ENCODE measurements around the gene C1orf185.
"Not testable (repeated sequence)": the region's sequence is repeated elsewhere in the genome, so short reads cannot be mapped to it uniquely, and the experiment has no call there.

The C1orf185 gene

GRCh38 chr1:51127152-51127551 lies 25.1 kb downstream of the C1orf185 start:
- DNase-seq (ENCODE audit: low read depth); H3K4me3 ChIP-seq (ENCODE audit: low read depth, low read length): not testable (repeated sequence)

- no peak overlapping the region for H3K4me3 ChIP-seq (ENCODE audit: low read depth, low read length)
- DNase-seq (ENCODE audit: low read depth) = no peak
Measured at GRCh38 chr1:51131185-51131584, 29.2 kb downstream of the C1orf185 start.

GRCh38 chr1:51133045-51133444 lies 31.0 kb downstream of the C1orf185 start:
- no peak for DNase-seq (ENCODE audit: low read depth)
- no peak overlapping the region for H3K4me3 ChIP-seq (ENCODE audit: low read depth, low read length)

GRCh38 chr1:51137696-51138095 lies 35.7 kb downstream of the C1orf185 start:
- not testable (repeated sequence) for H3K4me3 ChIP-seq (ENCODE audit: low read depth, low read length); DNase-seq (ENCODE audit: low read depth)

- H3K4me3 ChIP-seq (ENCODE audit: low read depth, low read length) = no peak overlapping the region
Measured at GRCh38 chr1:51139474-51139873, 37.4 kb downstream of the C1orf185 start.

GRCh38 chr1:51147394-51147793 lies 45.4 kb downstream of the C1orf185 start:
- no peak for DNase-seq (ENCODE audit: low read depth)
- no peak overlapping the region for H3K4me3 ChIP-seq (ENCODE audit: low read depth, low read length)

More at GRCh38 chr1:51139474-51139873, 37.4 kb downstream of the C1orf185 start:
- DNase-seq (ENCODE audit: low read depth) = no peak

- no peak for DNase-seq (ENCODE audit: low read depth)
- no peak overlapping the region for H3K4me3 ChIP-seq (ENCODE audit: low read depth, low read length)
Measured at GRCh38 chr1:51154776-51155175, 52.7 kb downstream of the C1orf185 start.

- DNase-seq (ENCODE audit: low read depth) = no peak
- H3K4me3 ChIP-seq (ENCODE audit: low read depth, low read length) = no peak overlapping the region
Measured at GRCh38 chr1:51156752-51157151, 54.7 kb downstream of the C1orf185 start.

- no peak overlapping the region for H3K4me3 ChIP-seq (ENCODE audit: low read depth, low read length)
- DNase-seq (ENCODE audit: low read depth) = peak; percentile 23
Measured at GRCh38 chr1:51157395-51157794, 55.4 kb downstream of the C1orf185 start.

GRCh38 chr1:51158263-51158662 lies 56.2 kb downstream of the C1orf185 start:
- DNase-seq (ENCODE audit: low read depth) = no peak
- H3K4me3 ChIP-seq (ENCODE audit: low read depth, low read length) = no peak overlapping the region

GRCh38 chr1:51162560-51162959 lies 60.5 kb downstream of the C1orf185 start:
- DNase-seq (ENCODE audit: low read depth); H3K4me3 ChIP-seq (ENCODE audit: low read depth, low read length): not testable (repeated sequence)

GRCh38 chr1:51165540-51165939 lies 63.5 kb downstream of the C1orf185 start:
- no peak for DNase-seq (ENCODE audit: low read depth)
- no peak overlapping the region for H3K4me3 ChIP-seq (ENCODE audit: low read depth, low read length)

GRCh38 chr1:51168266-51168845 lies 66.3 kb downstream of the C1orf185 start:
- no peak overlapping the region for H3K4me3 ChIP-seq (ENCODE audit: low read depth, low read length)
- no peak for DNase-seq (ENCODE audit: low read depth)

- no peak overlapping the region for H3K4me3 ChIP-seq (ENCODE audit: low read depth, low read length)
- DNase-seq (ENCODE audit: low read depth) = no peak
Measured at GRCh38 chr1:51168936-51169335, 66.9 kb downstream of the C1orf185 start.

- DNase-seq (ENCODE audit: low read depth) = peak; percentile 70
- no peak overlapping the region for H3K4me3 ChIP-seq (ENCODE audit: low read depth, low read length)
Measured at GRCh38 chr1:51170342-51170741, 68.3 kb downstream of the C1orf185 start.

- no peak overlapping the region for H3K4me3 ChIP-seq (ENCODE audit: low read depth, low read length)
- no peak for DNase-seq (ENCODE audit: low read depth)
Measured at GRCh38 chr1:51172811-51173210, 70.8 kb downstream of the C1orf185 start.

GRCh38 chr1:51175278-51175677 lies 73.2 kb downstream of the C1orf185 start:
- no peak overlapping the region for H3K4me3 ChIP-seq (ENCODE audit: low read depth, low read length)
- DNase-seq (ENCODE audit: low read depth) = no peak

- not testable (repeated sequence) for H3K4me3 ChIP-seq (ENCODE audit: low read depth, low read length); DNase-seq (ENCODE audit: low read depth)
Measured at GRCh38 chr1:51177988-51178387, 76.0 kb downstream of the C1orf185 start.

GRCh38 chr1:51188230-51188629 lies 86.2 kb downstream of the C1orf185 start:
- no peak for DNase-seq (ENCODE audit: low read depth)
- H3K4me3 ChIP-seq (ENCODE audit: low read depth, low read length) = no peak overlapping the region

GRCh38 chr1:51189421-51190073 lies 87.5 kb downstream of the C1orf185 start:
- peak; percentile 33 for DNase-seq (ENCODE audit: low read depth)
- no peak overlapping the region for H3K4me3 ChIP-seq (ENCODE audit: low read depth, low read length)

GRCh38 chr1:51190961-51191360 lies 88.9 kb downstream of the C1orf185 start:
- no peak for DNase-seq (ENCODE audit: low read depth)

More at GRCh38 chr1:51190961-51191360, 88.9 kb downstream of the C1orf185 start:
- H3K4me3 ChIP-seq (ENCODE audit: low read depth, low read length) = no peak overlapping the region
